SK-N-SH treated with all-trans-retinoic acid at 6 μM for 48 hours (cell line): ENCODE results near the gene MVD.

Source experiments
- ATAC-seq: fragments of 200-7000 bp; cut with Tn5 transposase; 3 replicates; pipeline ENCODE4 v1.9.1; 2020; ENCODE audit warnings: mild to moderate bottlenecking, moderate library complexity
- BACH2 ChIP-seq: fragments of 250-450 bp; sonication (Bioruptor Pico); IDR thresholded peaks from 2 replicates; pipeline ENCODE4 v1.9.0; 2021; ENCODE audit warnings: mild to moderate bottlenecking, borderline replicate concordance
- CSDC2 ChIP-seq: fragments of 250-450 bp; sonication (Bioruptor Pico); IDR thresholded peaks from 2 replicates; pipeline ENCODE4 v1.5.0; 2020; ENCODE audit warnings: mild to moderate bottlenecking, moderate library complexity
- CSRNP3 ChIP-seq: fragments of 250-450 bp; sonication (Bioruptor Pico); IDR thresholded peaks from 2 replicates; pipeline ENCODE4 v1.5.1; 2021; ENCODE audit warnings: mild to moderate bottlenecking, moderate library complexity
- ESRRG ChIP-seq: fragments of 250-450 bp; sonication (Bioruptor Pico); IDR thresholded peaks from 2 replicates; pipeline ENCODE4 v1.6.1; 2021; ENCODE audit warnings: mild to moderate bottlenecking
- GLIS3 ChIP-seq: fragments of 250-450 bp; sonication (Bioruptor Pico); IDR thresholded peaks from 2 replicates; pipeline ENCODE4 v1.5.0; 2020; ENCODE audit warnings: mild to moderate bottlenecking, moderate library complexity
- ISL1 ChIP-seq: fragments of 250-450 bp; sonication (Bioruptor Pico); IDR thresholded peaks from 2 replicates; pipeline ENCODE4 v2.1.2; 2022; ENCODE audit warnings: mild to moderate bottlenecking, moderate library complexity
- OSR1 ChIP-seq: fragments of 250-450 bp; sonication (Bioruptor Pico); IDR thresholded peaks from 2 replicates; pipeline ENCODE4 v1.8.0; 2022; ENCODE audit warnings: moderate library complexity, mild to moderate bottlenecking, inconsistent platforms
- PATZ1 ChIP-seq: fragments of 250-450 bp; sonication (Bioruptor Pico); IDR thresholded peaks from 2 replicates; pipeline ENCODE4 v1.8.0; 2020; ENCODE audit warnings: mild to moderate bottlenecking, moderate library complexity, borderline replicate concordance
- PPARA ChIP-seq: fragments of 250-450 bp; sonication (Bioruptor Pico); IDR thresholded peaks from 2 replicates; pipeline ENCODE4 v1.5.0; 2020; ENCODE audit warnings: mild to moderate bottlenecking, borderline replicate concordance
- RARB ChIP-seq: fragments of 250-450 bp; sonication (Bioruptor Pico); IDR thresholded peaks from 2 replicates; pipeline ENCODE4 v1.8.0; 2021; ENCODE audit warnings: mild to moderate bottlenecking, moderate library complexity
- SNAI2 ChIP-seq: fragments of 250-450 bp; sonication (Bioruptor Pico); IDR thresholded peaks from 2 replicates; pipeline ENCODE4 v1.5.0; 2020; ENCODE audit warnings: mild to moderate bottlenecking, moderate library complexity
- TCF4 ChIP-seq: fragments of 250-450 bp; sonication (Bioruptor Pico); IDR thresholded peaks from 2 replicates; pipeline ENCODE4 v1.8.0; 2021; ENCODE audit warnings: mild to moderate bottlenecking, moderate library complexity, borderline replicate concordance
- TOX ChIP-seq: fragments of 250-450 bp; sonication (Bioruptor Pico); IDR thresholded peaks from 2 replicates; pipeline ENCODE4 v1.8.0; 2021; ENCODE audit warnings: mild to moderate bottlenecking, moderate library complexity, borderline replicate concordance
- TSHZ2 ChIP-seq: fragments of 250-450 bp; sonication (Bioruptor Pico); IDR thresholded peaks from 2 replicates; pipeline ENCODE4 v1.5.0; 2020; ENCODE audit warnings: mild to moderate bottlenecking, moderate library complexity
- ZC3H10 ChIP-seq: fragments of 250-450 bp; sonication (Bioruptor Pico); IDR thresholded peaks from 2 replicates; pipeline ENCODE4 v1.5.1; 2021; ENCODE audit warnings: mild to moderate bottlenecking, moderate library complexity
- ZFP30 ChIP-seq: fragments of 450-650 bp; formaldehyde crosslinking; IDR thresholded peaks from 2 replicates; pipeline ENCODE4 v1.5.0; 2022; ENCODE audit warnings: mild to moderate bottlenecking, moderate library complexity
- ZNF565 ChIP-seq: fragments of 450-650 bp; formaldehyde crosslinking; conservative IDR thresholded peaks from 2 replicates; pipeline ENCODE4 v1.5.0; 2020; ENCODE audit warnings: low read depth, mild to moderate bottlenecking, moderate library complexity
- ZNF70 ChIP-seq: fragments of 450-650 bp; formaldehyde crosslinking; IDR thresholded peaks from 2 replicates; pipeline ENCODE4 v1.5.0; 2020; ENCODE audit warnings: mild to moderate bottlenecking, moderate library complexity
- ZNF8 ChIP-seq: fragments of 450-650 bp; formaldehyde crosslinking; IDR thresholded peaks from 2 replicates; pipeline ENCODE4 v1.5.0; 2020; ENCODE audit warnings: mild to moderate bottlenecking, moderate library complexity
- TF ChIP-seq, protein P1 (sequence below): fragments of 250-450 bp; sonication (Bioruptor Pico); IDR thresholded peaks from 2 replicates; pipeline ENCODE4 v1.8.0; 2021; ENCODE audit warnings: low read depth, mild to moderate bottlenecking, moderate library complexity, borderline replicate concordance

The MVD gene

DNA sequence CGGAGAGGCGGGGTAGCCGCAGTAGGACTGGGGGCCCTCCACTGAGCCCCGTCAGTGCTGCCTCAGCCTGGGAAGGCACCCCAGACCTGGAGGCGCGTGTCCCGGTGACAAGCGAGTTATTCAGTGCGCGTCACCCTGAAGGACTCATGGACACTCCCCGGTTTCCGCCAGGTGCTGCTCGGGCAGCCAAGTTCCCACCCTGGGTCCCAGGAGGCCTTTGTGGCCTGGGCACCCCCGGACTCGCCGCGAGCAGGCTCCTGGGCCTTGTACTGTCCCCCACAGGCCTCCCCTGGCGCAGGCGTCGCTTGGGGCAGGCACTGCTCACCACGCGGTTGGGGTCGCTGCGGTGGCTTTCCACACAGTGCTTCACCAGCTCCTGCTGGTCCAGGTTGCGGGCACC lies 35.8 kb upstream of the MVD start:
- no peak for ATAC-seq
- no peak for TF ChIP-seq TOX (CRISPR knock-in tag)
- TF ChIP-seq ZNF565 (CRISPR knock-in tag) = no peak
- no peak for TF ChIP-seq ZC3H10 (CRISPR knock-in tag)
- TF ChIP-seq ZNF8 (CRISPR knock-in tag) = no peak
- TF ChIP-seq ZFP30 (CRISPR knock-in tag) = no peak
- TF ChIP-seq GLIS3 = no peak
- no peak for TF ChIP-seq TCF4 (CRISPR knock-in tag)
- TF ChIP-seq, protein P1, sequence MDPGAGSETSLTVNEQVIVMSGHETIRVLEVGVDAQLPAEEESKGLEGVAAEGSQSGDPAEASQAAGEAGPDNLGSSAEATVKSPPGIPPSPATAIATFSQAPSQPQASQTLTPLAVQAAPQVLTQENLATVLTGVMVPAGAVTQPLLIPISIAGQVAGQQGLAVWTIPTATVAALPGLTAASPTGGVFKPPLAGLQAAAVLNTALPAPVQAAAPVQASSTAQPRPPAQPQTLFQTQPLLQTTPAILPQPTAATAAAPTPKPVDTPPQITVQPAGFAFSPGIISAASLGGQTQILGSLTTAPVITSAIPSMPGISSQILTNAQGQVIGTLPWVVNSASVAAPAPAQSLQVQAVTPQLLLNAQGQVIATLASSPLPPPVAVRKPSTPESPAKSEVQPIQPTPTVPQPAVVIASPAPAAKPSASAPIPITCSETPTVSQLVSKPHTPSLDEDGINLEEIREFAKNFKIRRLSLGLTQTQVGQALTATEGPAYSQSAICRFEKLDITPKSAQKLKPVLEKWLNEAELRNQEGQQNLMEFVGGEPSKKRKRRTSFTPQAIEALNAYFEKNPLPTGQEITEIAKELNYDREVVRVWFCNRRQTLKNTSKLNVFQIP (CRISPR knock-in tag) = no peak
- TF ChIP-seq BACH2 (CRISPR knock-in tag) = no peak
- no peak for TF ChIP-seq OSR1 (CRISPR knock-in tag)
- no peak for TF ChIP-seq CSDC2 (CRISPR knock-in tag)
- no peak for TF ChIP-seq SNAI2 (CRISPR knock-in tag)
- no peak for TF ChIP-seq RARB
- TF ChIP-seq PATZ1 (CRISPR knock-in tag) = no peak
- TF ChIP-seq TSHZ2 (CRISPR knock-in tag) = no peak
- TF ChIP-seq PPARA = no peak
- no peak for TF ChIP-seq ISL1 (CRISPR knock-in tag)
- no peak for TF ChIP-seq CSRNP3 (CRISPR knock-in tag)
- no peak for TF ChIP-seq ZNF70 (CRISPR knock-in tag)

DNA sequence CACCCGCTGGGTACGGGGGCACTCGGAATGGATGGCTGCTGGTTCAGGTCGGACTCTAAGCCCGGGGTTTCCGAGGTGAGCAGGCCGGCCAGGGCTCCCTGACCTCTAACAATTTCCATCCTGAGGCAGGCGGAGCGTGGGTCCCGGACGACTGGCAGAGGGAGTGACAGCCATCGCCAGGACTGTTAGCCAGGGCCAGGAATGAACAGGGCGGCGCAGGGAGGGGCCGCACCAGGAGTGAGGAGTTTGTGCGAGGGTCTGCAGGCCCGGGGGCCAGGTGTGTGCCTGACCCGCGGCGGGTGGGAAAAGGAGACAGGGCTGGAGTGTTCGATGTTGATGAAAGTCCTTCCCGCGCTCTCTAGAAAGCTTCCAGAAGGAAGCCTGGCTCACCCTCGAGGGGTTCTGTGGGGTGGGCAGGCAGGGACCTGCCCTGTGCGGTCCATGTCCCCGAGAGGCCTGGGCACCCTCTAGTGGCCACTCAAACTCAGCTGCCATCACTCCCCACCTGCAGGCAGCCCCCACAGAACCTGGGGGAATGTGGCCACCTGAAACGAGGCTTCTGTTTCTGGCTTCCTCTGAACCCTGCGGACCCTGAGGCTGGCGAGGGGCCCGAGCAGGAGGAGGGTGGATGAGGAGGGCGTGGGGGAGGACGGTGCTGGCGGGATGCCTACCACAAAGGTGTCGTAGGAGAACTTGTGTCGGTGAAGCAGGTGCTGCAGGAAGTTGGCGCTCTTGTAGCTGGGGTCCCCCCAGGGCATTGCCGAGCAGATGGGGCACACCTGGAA lies 35.1 kb upstream of the MVD start:
- TF ChIP-seq TSHZ2 (CRISPR knock-in tag) (no peak), ESRRG (no peak), CSRNP3 (CRISPR knock-in tag) (no peak), TCF4 (CRISPR knock-in tag) (no peak)
- no peak for ATAC-seq
